Ectodermal cell (in vitro differentiated cells): ENCODE results near the gene TLE2.

Source experiments
- H3K27ac ChIP-seq: 2 replicates; pipeline ENCODE4 v1.7.0; 2013; ENCODE audit warnings: mild to moderate bottlenecking, low read depth, low read length; ENCODE audit not compliant: insufficient read depth, poor library complexity, severe bottlenecking
- H3K27me3 ChIP-seq: 2 replicates; pipeline ENCODE4 v1.7.0; 2013; ENCODE audit warnings: mild to moderate bottlenecking, low read length; ENCODE audit not compliant: insufficient read depth, control insufficient read depth, poor library complexity, severe bottlenecking
- H3K36me3 ChIP-seq: one replicate; pipeline ENCODE4 v1.7.0; 2013; ENCODE audit warnings: low read length; ENCODE audit not compliant: control insufficient read depth, insufficient read depth
- H3K4me1 ChIP-seq: one replicate; pipeline ENCODE4 v1.7.0; 2013; ENCODE audit warnings: low read length; ENCODE audit not compliant: control insufficient read depth, insufficient read depth
- H3K4me3 ChIP-seq: 2 replicates; pipeline ENCODE4 v1.7.0; 2013; ENCODE audit warnings: low read depth, low read length, control low read depth; ENCODE audit not compliant: insufficient read depth
- H3K9me3 ChIP-seq: 2 replicates; pipeline ENCODE4 v1.7.0; 2013; ENCODE audit warnings: mild to moderate bottlenecking, low read length, moderate library complexity; ENCODE audit not compliant: control insufficient read depth
- WGBS, 2 experiments: methylation state at CpG; one replicate each; pipeline ENCODE4 v1.1.7; 2013; ENCODE audit warnings: missing lambda C conversion rate in 2 of 2; 5-methylcytosine and 5-hydroxymethylcytosine counted together

TLE2 gene

GRCh38 chr19:3046698-3047495 is 17.8 kb upstream of the TLE2 start:
- Histone ChIP-seq H3K27me3 (peaks cover 48% of the 10 kb centered on the region), H3K4me1 (peaks cover under 1% of the 10 kb centered on the region), H3K9me3 (no peaks in the 10 kb centered on the region), H3K4me3 (peak overlapping the region; percentile 27), H3K27ac (no peak overlapping the region), H3K36me3 (no peaks in the 10 kb centered on the region)
- 1% methylated on average over 43 of the region's 47 CpGs for WGBS, 2 experiments

GRCh38 chr19:3045885-3046697 is 17.0 kb upstream of the TLE2 start:
- Histone ChIP-seq H3K27me3 (peaks cover 56% of the 10 kb centered on the region), H3K36me3 (no peaks in the 10 kb centered on the region), H3K27ac (no peak overlapping the region), H3K9me3 (no peaks in the 10 kb centered on the region), H3K4me1 (peaks cover 8% of the 10 kb centered on the region), H3K4me3 (no peak overlapping the region)
- WGBS, 2 experiments = 15% methylated on average over 10 to 12 of the region's 16 CpGs

GRCh38 chr19:3045191-3045590 is 16.1 kb upstream of the TLE2 start:
- Histone ChIP-seq H3K4me1 (peaks cover 8% of the 10 kb centered on the region), H3K4me3 (no peak overlapping the region), H3K36me3 (no peaks in the 10 kb centered on the region), H3K27me3 (peaks cover 61% of the 10 kb centered on the region), H3K9me3 (no peaks in the 10 kb centered on the region), H3K27ac (no peak overlapping the region)
- 87 to 88% methylated on average over 6 of the region's 6 CpGs for WGBS, 2 experiments

- Histone ChIP-seq H3K4me3 (no peak overlapping the region), H3K27me3 (peaks cover 68% of the 10 kb centered on the region), H3K4me1 (peaks cover 8% of the 10 kb centered on the region), H3K27ac (no peak overlapping the region), H3K9me3 (no peaks in the 10 kb centered on the region), H3K36me3 (no peaks in the 10 kb centered on the region)
- WGBS, 2 experiments = 57 to 60% methylated on average over 14 of the region's 15 CpGs
Observed at GRCh38 chr19:3042621-3043267, 13.7 kb upstream of the TLE2 start.

- no peak overlapping the region for H3K27ac ChIP-seq
- no peak overlapping the region for H3K4me3 ChIP-seq
Observed at GRCh38 chr19:3041761-3042620, 12.9 kb upstream of the TLE2 start.

GRCh38 chr19:3041327-3041726 is 12.2 kb upstream of the TLE2 start:
- Histone ChIP-seq H3K36me3 (no peaks in the 10 kb centered on the region), H3K27ac (no peak overlapping the region), H3K4me3 (no peak overlapping the region), H3K27me3 (peaks cover 71% of the 10 kb centered on the region), H3K4me1 (peaks cover 8% of the 10 kb centered on the region), H3K9me3 (no peaks in the 10 kb centered on the region)
- 25 to 30% methylated on average over 12 of the region's 12 CpGs for WGBS, 2 experiments

More at GRCh38 chr19:3041761-3042620, 12.9 kb upstream of the TLE2 start:
- H3K4me1 ChIP-seq = peaks cover 8% of the 10 kb centered on the region
- H3K27me3 ChIP-seq = peaks cover 69% of the 10 kb centered on the region
- no peaks in the 10 kb centered on the region for H3K36me3 ChIP-seq
- H3K9me3 ChIP-seq = no peaks in the 10 kb centered on the region
- 4 to 5% methylated on average over 36 to 40 of the region's 40 CpGs for WGBS, 2 experiments

GRCh38 chr19:3039641-3040077 is 10.6 kb upstream of the TLE2 start:
- Histone ChIP-seq H3K4me3 (no peak overlapping the region), H3K36me3 (no peaks in the 10 kb centered on the region), H3K27me3 (peaks cover 65% of the 10 kb centered on the region), H3K9me3 (no peaks in the 10 kb centered on the region), H3K4me1 (peaks cover 15% of the 10 kb centered on the region), H3K27ac (no peak overlapping the region)
- WGBS, 2 experiments = 83 to 86% methylated on average over 17 of the region's 17 CpGs

- Histone ChIP-seq H3K27me3 (peaks cover 67% of the 10 kb centered on the region), H3K4me3 (no peak overlapping the region), H3K9me3 (no peaks in the 10 kb centered on the region), H3K4me1 (peaks cover 21% of the 10 kb centered on the region), H3K36me3 (no peaks in the 10 kb centered on the region), H3K27ac (no peak overlapping the region)
- 90 to 91% methylated on average over 5 of the region's 5 CpGs for WGBS, 2 experiments
Observed at GRCh38 chr19:3039125-3039524, 10.0 kb upstream of the TLE2 start.

- H3K4me3 ChIP-seq = no peak overlapping the region
- H3K9me3 ChIP-seq = no peaks in the 10 kb centered on the region
- no peaks in the 10 kb centered on the region for H3K36me3 ChIP-seq
- whole genome bisulfite sequencing, 2 experiments = 84 to 87% methylated on average over 5 of the region's 5 CpGs
- peaks cover 75% of the 10 kb centered on the region for H3K27me3 ChIP-seq
- no peak overlapping the region for H3K27ac ChIP-seq
- peaks cover 24% of the 10 kb centered on the region for H3K4me1 ChIP-seq
Observed at GRCh38 chr19:3038214-3038613, 9.1 kb upstream of the TLE2 start.
